SKM-1 (cell line): ENCODE results near the gene RTP2.
A peak's percentile ranks its signal among the peaks of the same experiment; 100 is the strongest.

Experiments used
- DNase-seq: peaks from one replicate; lab custom pipeline; 2025; ENCODE audit not compliant: unreplicated experiment; lab: John Stamatoyannopoulos, UW

RTP2 gene

DNA sequence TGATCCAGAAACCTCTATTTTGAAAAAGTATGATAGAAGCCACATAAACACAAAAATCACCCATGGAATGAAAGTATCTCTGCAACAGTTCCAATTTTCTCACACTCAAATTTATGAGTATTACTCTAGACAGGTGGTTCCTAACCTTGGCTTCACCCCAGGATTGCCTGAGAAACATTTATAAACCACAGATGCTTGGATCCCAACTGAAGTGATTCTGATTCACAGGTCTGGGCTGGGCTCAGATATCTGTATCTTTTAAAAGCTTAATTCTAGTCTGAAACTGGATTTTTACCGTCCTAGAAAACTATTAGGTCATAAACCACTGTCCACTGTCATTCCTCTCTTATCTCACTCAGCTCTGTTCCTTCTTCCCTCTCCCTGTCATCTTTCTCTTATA, 24.8 kb downstream of the RTP2 start:
- no peak for DNase-seq

DNA sequence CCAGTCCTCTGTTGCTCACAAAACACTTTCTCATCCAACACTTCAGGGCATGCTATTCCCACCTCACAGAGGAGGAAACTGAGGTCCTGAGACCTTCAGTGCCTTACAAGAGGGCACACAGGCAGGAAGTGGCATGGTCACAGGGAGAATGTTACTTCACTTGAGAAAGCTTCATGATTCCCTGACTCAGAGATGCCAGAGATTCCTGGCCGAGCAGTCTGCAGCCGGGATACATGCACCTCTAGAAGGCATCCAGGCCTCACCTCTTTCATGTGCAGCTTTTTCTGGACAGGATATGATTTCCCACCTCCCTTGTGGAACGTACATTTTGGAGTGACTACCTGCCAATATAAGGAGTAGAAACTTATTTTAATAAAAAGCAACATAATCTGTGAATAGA, 29.3 kb downstream of the RTP2 start:
- no peak for DNase-seq

DNA sequence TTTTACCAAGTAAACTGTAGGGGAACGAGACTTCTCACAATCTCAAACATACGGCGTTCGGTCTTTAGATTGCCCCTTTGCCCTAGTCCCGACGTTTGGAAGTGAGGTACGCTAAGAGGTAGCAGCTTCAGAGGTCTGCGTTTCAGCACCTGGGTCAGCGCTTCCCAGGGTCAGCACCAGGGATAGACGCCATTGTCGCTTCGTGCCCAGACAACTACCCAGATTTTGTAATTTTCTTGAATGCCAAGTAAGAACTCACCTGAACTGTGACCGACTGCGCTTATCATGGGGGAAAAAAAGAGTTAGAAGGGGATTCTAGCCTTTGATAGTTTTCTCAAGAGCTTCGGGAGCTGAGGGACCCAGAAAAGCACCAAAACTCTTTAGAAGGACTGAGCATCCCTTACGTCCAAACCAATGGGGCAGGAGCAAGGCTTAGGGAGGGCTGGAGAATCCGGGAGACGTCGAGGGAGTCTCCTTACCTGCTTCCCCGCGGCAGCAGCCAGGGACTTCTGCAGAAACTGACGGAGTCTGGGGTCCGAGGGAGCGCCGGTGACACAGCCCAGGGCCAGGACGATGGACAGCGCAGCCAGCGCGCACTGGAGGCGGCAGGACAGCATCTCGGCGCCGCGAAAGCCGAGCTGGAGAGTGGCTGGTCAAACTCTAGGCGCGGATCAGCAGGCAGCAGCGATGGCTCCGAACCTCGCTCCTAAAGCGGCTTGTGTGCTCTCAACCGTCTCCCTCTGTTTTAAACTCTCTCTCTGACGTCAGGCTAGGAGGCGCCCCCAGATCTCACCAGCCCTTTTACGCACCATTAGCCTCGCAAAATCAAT, 32.5 kb downstream of the RTP2 start, which contains the start of gene SST:
TSS of gene SST (minus strand) at position 720 of the 830 bp plus-strand sequence. CDS start at position 617, 103 bp downstream.
- DNase-seq = no peak

- no peak for DNase-seq
These were observed 34.8 kb downstream of the RTP2 start for GRCh38 chr3:187667526-187667925.

DNA sequence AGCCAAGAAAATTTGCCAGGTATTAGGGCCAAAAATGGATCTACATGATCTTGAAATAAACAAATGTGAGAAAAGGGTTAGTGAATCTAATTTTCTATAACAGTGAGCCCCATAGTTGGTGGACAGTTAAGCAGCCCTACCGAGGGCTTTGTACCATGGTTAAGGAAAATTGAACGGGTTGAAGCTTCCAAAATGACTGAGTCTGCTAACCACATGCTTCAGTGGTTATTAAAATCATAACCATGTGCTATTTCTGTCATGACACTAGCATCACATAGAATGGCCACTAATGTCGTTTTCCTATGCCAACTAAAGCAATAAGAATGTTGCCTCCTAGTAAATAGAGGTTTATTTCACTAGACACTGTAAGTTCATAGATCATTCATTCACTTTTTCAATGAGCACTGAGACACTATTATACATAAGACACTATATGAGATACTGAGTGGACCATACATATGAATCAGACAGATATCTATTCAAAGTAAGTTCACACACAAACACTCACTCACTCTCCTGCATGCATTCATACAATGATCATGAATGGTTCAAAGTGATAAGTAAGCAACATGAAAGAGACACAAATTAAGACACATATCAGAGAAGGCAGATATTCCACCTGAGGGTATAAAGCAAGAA, 36.5 kb downstream of the RTP2 start:
- no peak for DNase-seq

GRCh38 chr3:187665010-187665409, 37.3 kb downstream of the RTP2 start:
- no peak for DNase-seq

DNA sequence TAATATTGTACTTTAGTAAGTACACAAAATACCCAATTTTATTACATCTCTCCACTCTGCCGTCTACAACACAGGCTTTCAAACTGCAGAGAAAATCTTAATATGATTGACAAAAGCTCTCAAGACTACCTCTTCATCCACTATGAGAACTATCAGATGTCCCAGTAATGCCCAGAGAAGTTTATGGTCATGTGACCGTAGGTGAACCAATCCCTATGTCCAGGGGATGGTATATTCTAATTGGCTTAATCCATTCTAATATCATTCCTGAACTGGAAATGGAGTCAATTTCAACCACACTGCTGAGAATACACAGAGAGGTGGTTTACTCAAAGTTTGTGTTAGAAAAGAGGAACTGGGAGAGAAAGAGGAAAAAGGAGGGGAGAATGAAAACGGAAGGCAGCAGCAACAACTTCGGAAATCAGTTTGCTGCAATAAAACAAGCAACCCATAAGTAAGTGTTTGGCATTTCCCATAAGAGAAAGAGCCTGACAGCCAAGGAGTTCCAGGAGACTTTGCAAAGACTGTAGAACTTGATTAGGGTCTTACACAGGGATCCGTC, 39.4 kb downstream of the RTP2 start:
- peak; percentile 24 for DNase-seq

DNA sequence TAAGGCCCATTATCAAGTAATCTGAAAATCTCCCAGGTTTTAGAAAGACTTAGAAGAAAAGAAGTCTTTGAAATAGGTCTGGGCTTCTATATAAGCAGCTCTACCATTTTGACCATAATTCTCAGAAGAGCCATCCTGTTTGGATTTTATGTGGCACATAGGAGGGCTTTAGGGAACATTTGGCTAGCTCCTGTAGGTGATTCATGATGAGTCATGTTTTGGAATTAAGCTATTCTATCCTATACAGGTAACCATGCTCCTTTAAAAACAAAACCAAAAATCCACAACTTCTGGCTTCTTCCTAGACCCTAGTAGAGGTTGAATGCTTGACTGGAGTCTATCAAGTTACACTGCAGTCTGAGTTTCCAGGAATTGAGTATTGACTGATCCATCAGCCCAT, 41.1 kb downstream of the RTP2 start:
- DNase-seq = no peak

DNA sequence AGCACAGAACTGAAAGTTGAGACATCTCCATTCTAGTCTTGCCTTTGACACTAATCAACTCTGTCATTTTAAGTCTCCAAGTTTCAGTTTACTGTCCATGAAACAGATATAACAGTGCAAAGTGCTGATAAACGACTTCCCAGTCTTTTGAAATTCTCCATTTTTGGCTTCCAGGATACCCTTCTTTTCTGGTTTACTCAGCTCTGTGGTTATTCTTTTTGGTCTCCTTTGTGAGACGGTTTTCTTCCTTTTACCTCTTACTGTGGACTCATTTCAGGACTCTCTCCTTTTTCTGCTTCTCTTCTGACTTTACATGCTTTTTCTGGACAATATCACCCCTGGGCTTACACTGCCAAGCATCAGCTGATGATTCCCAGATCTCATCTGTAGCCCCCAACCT, 51.1 kb downstream of the RTP2 start:
- DNase-seq = no peak
